ENCODE results near the gene KCNK18. TPM values are rescaled to one million over a fixed set of nuclear protein-coding genes. Genes with fewer than 3 reads are reported as not detected.
"Not testable (repeated sequence)": the region's sequence is repeated elsewhere in the genome, so short reads cannot be mapped to it uniquely, and the experiment has no call there.

Gene KCNK18
- total RNA-seq, 1 donor from 2014 or later: not detected

DNA sequence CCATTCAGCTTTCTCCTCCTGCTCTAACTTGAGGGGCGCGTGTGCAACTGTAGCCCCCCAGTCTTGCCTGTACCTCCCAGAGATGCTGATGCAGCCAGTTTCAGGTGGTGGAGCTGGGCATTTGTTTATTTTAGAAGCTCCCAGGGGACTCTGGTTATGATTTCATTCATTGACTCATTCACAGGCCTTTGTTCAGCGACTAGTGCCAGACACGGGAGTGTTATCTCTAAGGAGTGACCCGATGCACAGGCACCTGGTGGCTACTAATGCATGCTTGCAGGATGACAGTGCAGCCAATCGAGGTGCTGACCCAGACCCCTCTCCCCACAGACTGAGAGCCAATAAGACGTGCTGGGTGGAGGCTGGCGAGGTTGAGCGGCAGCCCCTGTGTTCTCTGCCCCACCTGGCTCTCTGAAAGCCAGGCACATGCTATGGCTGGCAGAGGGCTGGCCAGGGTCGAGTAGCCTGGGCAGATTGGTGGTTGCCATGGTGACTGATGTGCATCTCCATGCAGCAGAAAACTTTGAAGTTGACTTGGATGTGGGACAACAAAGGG lies 23.9 kb downstream of the KCNK18 start:
- no peak for DNase-seq (ENCODE audit: low read depth, low spot score)

- DNase-seq (ENCODE audit: low read depth, low spot score): no peak
Measured at GRCh38 chr10:117222552-117222951, 25.3 kb downstream of the KCNK18 start.

GRCh38 chr10:117222976-117223692 lies 25.8 kb downstream of the KCNK18 start:
- no peak for DNase-seq (ENCODE audit: low read depth, low spot score)

DNA sequence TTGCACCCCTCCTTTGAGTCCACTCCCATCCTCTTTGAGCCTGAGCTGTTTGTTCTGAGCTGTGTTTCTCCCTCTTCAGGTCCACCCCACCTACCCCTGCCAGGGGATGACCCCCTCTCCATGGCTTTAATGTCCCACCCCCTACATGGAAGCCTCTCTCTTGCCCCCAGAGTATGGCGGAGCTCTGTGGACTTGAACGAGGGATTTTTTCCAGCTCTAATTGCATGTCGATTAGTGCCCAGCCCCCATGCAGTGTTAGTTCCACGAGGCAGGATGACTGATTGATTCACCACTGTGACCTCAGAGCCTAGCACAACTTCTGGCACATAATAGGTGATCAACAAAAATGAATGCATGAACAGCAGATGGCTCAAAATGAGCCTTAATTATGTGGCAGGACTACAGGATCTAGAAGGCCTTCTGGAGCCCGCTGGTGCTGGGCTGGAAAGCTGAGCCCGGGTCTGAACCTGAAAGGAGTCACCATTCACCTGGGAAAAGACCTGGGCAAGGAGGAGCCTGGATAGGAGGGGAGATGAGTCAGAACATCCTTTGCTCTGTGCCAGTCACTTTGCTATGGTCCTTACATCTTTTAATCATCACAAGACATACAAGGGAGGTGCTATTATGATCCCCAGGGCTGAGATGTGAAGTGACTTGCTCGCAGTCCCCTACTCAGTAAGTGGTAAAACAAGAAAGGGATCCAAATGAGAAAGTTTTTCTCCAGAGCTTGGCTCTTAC lies 26.6 kb downstream of the KCNK18 start:
- DNase-seq (ENCODE audit: low read depth, low spot score): no peak

DNA sequence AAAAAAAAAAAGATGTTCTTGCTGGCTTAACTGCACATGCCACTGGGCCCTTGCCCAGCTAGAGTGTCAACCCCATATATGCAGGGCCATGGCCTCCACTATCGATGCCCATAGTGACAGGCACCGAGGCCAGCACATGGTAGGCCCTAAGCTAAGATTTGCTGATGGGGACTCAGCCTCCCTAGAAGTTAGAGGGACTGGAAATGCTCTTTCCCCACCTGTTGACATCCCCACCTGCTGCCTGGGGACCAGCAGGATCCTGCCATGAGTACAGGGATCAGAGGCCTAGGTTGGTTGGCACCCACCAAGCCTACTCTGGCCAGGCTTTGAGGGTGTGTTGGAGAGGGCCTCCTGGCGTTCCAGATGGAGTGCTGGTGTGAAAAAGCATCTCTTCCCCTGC lies 27.6 kb downstream of the KCNK18 start:
- DNase-seq (ENCODE audit: low read depth, low spot score): no peak

- DNase-seq (ENCODE audit: low read depth, low spot score): no peak
Measured at GRCh38 chr10:117226813-117227451, 29.6 kb downstream of the KCNK18 start.

- no peak for DNase-seq (ENCODE audit: low read depth, low spot score)
Measured at GRCh38 chr10:117228210-117228609, 30.9 kb downstream of the KCNK18 start.

- not testable (repeated sequence) for DNase-seq (ENCODE audit: low read depth, low spot score)
Measured at GRCh38 chr10:117230107-117230506, 32.8 kb downstream of the KCNK18 start.

GRCh38 chr10:117237401-117237991 lies 40.2 kb downstream of the KCNK18 start:
- no peak for DNase-seq (ENCODE audit: low read depth, low spot score)

- DNase-seq (ENCODE audit: low read depth, low spot score): no peak
Measured at GRCh38 chr10:117239051-117239450, 41.8 kb downstream of the KCNK18 start.

- no peak for DNase-seq (ENCODE audit: low read depth, low spot score)
Measured at GRCh38 chr10:117239721-117240620, 42.7 kb downstream of the KCNK18 start.

DNA sequence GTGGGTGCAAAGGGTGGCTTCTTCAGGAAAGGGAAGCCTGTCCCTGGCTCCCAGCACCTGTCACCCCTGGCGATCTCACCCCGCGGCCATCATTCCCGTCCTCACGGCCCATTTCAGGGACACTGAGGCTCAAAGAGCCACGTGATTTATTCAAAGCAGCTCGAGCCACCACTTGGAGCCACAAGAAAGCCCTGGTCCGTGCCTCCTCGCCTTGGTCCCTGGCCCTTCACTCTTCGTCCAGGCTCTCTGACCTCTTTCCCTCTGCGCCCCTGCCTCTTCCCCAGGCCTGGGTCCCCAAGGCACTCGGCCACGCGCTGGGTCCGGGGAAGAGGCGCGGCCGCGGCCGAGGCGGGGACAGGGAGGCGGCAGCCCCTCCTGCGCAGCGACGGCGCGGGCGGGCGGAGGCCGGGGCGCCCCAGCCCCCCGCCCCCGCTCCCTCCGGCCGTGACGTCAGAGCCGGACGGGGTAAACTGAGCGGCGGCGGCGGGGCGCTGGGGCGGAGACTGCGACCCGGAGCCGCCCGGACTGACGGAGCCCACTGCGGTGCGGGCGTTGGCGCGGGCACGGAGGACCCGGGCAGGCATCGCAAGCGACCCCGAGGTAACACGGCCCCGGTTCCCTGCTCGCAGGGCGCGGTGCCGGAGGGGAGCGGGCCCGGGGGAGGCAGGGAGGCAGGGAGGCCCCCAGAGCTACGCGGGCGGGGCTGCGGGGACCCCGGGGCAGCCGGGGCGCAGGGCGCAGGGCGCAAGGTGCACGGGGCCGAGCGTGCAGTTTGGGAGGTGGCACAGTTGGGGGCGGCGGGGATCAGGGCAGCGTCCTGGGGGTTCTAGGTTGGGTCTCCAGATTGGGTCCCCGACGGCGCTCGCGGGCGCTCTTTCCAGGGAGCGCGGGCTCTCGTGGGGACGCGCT lies 43.6 kb downstream of the KCNK18 start, which contains the start of gene SLC18A2:
Gene SLC18A2 (plus strand): TSS at position 494 of the 909 bp plus-strand sequence. CDS start 580 bp downstream, outside the sequence.
- no peak for DNase-seq (ENCODE audit: low read depth, low spot score)

DNA sequence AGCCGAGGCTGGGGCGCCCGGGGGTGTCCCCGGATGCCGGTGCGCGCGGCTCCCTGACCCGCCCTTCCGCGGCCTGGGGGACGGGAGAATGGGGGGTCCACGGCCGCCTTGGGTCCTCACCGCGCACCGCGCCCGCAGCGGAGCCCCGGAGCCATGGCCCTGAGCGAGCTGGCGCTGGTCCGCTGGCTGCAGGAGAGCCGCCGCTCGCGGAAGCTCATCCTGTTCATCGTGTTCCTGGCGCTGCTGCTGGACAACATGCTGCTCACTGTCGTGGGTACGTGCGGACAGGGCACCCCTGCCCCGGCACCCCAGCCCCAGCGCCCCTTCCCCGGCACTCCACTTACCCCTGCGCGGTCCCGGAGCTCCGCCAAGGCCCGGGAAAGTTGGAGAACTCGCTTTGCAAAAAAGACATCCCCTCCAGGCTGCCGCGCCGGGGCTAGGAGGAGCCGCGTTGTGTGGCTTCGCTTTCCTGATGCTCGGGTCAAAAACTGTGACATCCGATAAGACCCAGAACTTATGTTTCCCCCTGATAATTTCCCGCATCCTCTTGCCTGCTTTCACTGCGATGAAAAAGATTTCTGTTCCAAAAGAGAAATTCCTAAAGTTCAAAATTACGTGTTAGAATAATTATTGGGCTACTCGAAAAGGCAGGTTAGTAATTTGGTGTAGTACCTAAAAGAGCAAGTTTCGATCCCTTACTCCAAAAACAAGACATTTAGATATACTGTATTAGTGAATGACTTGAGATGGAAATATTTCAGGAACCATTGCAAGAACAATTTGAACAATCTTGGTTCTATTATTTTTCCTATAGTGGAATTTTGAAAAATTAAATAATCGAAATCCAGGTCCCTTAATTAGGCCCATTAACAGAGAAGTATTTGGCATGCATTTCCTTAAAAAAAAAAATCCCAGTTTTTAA lies 44.5 kb downstream of the KCNK18 start:
- no peak for DNase-seq (ENCODE audit: low read depth, low spot score)

GRCh38 chr10:117242463-117242832 lies 45.2 kb downstream of the KCNK18 start:
- DNase-seq (ENCODE audit: low read depth, low spot score): no peak

GRCh38 chr10:117246997-117247671 lies 49.8 kb downstream of the KCNK18 start:
- DNase-seq (ENCODE audit: low read depth, low spot score): no peak

GRCh38 chr10:117248750-117249465 lies 51.6 kb downstream of the KCNK18 start:
- no peak for DNase-seq (ENCODE audit: low read depth, low spot score)

- no peak for DNase-seq (ENCODE audit: low read depth, low spot score)
Measured at GRCh38 chr10:117249493-117250093, 52.3 kb downstream of the KCNK18 start.
